Measurements from ENCODE around the gene MIS18A.

GRCh38 chr21:32325706-32326105, 46.9 kb upstream of the MIS18A start:
- TF ChIP-seq CTCF (IDR thresholded peaks at IDR 0.05; ENCODE audit: low read length) = no peak
- no peak for TF ChIP-seq EZH2 (optimal IDR thresholded peaks at IDR 0.05; ENCODE audit: low read depth, low read length)

Data from MM.1S (cell line).